Measurements from ENCODE around the gene CENPT.
A peak's percentile ranks its signal among the peaks of the same experiment; 100 is the strongest.

DNA sequence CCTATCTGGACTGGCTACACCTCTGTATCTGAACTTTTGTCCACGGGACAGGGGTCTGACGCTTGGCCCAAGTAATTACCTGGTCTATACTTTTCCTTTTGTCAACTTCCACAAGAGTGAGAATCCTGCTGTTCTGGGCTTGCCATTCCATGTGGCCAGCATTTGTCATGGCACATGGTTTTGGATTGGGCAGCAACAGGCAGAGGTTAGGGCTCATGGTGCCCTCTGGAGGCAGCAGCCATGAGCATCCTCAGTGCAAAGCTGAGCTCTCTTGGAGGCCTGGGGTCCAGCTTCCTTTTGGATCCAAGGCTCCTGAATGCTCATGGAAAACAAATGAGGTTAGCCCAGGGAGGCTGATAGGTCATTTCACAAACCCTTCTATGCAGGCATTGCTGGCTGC, 17.8 kb upstream of the CENPT start:
- TF ChIP-seq CTCF (IDR thresholded peaks at IDR 0.05) (peak in 4 of 6 experiments; percentile 1 to 28 (median 20)), POLR2A (IDR thresholded peaks at IDR 0.05) (no peak)

All from thyroid gland (tissue), 4 donors.